Measurements from ENCODE around the gene GGTA1. TPM values are rescaled to one million over a fixed set of nuclear protein-coding genes. Genes with fewer than 3 reads are reported as not detected.

The GGTA1 gene
- total RNA-seq, 1 experiment from 2014 or later = not detected

GRCh38 chr9:121466142-121466541, 33.5 kb downstream of the GGTA1 start:
- H2BK20ac ChIP-seq (ENCODE audit: low read depth, low read length, poor library complexity, severe bottlenecking) = no peak overlapping the region
- H2AK5ac ChIP-seq (ENCODE audit: insufficient read length, low read length) = no peak overlapping the region
- H3K4me1 Mint-ChIP-seq = peaks cover 21 to 33% of the 10 kb centered on the region in 2 experiments
- no peak overlapping the region for H3K18ac ChIP-seq (ENCODE audit: insufficient read length, low read depth, low read length)
- no peak overlapping the region for H2BK12ac ChIP-seq (ENCODE audit: insufficient read length, low read depth, low read length)
- no peak overlapping the region for H3K56ac ChIP-seq (ENCODE audit: insufficient read length, low read depth, low read length)
- peaks cover 21% of the 10 kb centered on the region for H3K27me3 Mint-ChIP-seq (ENCODE audit: low read depth)
- H3K79me2 ChIP-seq (ENCODE audit: insufficient read depth, low read length) = no peaks in the 10 kb centered on the region
- H2AFZ ChIP-seq (ENCODE audit: low read length) = no peak overlapping the region
- no peak overlapping the region for H3K4me2 ChIP-seq (ENCODE audit: insufficient read depth, insufficient read length, low read length)
- no peak overlapping the region for H2BK120ac ChIP-seq (ENCODE audit: low read depth, low read length, poor library complexity, severe bottlenecking)
- H3K9me3 Mint-ChIP-seq = no peaks in the 10 kb centered on the region; a peak in 1 of 5 replicates
- H4K20me1 ChIP-seq (ENCODE audit: control insufficient read depth, insufficient read depth, insufficient read length) = no peaks in the 10 kb centered on the region
- no peak overlapping the region for H4K91ac ChIP-seq (ENCODE audit: insufficient read length, low read depth, low read length)
- H3T11ph ChIP-seq (ENCODE audit: low read length) = no peak overlapping the region
- DNase-seq = no peak
- H3K4me1 ChIP-seq (ENCODE audit: insufficient read depth, low read length) = peaks cover 4% of the 10 kb centered on the region; the same call in 1 of the 2 replicates
- no peaks in the 10 kb centered on the region for H3K36me3 Mint-ChIP-seq (ENCODE audit: insufficient read depth in 1 of 3, low read depth in 3 of 3)
- no peak overlapping the region for H3K4ac ChIP-seq (ENCODE audit: low read depth, low read length)
- H3K23me2 ChIP-seq (ENCODE audit: insufficient read length, low read depth, low read length, poor library complexity, severe bottlenecking) = no peaks in the 10 kb centered on the region
- no peak overlapping the region for H2BK15ac ChIP-seq (ENCODE audit: low read depth, low read length)
- no peaks in the 10 kb centered on the region; the same call in 1 of the 2 replicates for H3K27me3 ChIP-seq (ENCODE audit: insufficient read depth, low read length)
- H4K8ac ChIP-seq (replicated peaks; ENCODE audit: insufficient read length, low read depth, low read length) = no peak overlapping the region
- H3K79me1 ChIP-seq (ENCODE audit: insufficient read depth, low read depth, low read length, poor library complexity, severe bottlenecking) = no peaks in the 10 kb centered on the region
- no peak overlapping the region for H3K14ac ChIP-seq (ENCODE audit: insufficient read depth, low read length)
- H2BK5ac ChIP-seq (ENCODE audit: insufficient read length, low read length) = no peak overlapping the region
- no peak overlapping the region for H3K27ac Mint-ChIP-seq
- H3K23ac ChIP-seq (ENCODE audit: insufficient read length, low read depth, low read length) = no peak overlapping the region
- no peak overlapping the region for H4K5ac ChIP-seq (ENCODE audit: insufficient read length, low read depth, low read length)
- H3K9me3 ChIP-seq (ENCODE audit: control insufficient read depth, low read depth, low read length) = no peaks in the 10 kb centered on the region
- WGBS (ENCODE audit: extremely low coverage, insufficient read length, low lambda C conversion rate) = no CpG with 5 or more reads among the region's 1 CpG
- H3K4me3 Mint-ChIP-seq = no peak overlapping the region
- no peak overlapping the region for H3K27ac ChIP-seq (ENCODE audit: insufficient read length, low read depth, low read length)
- no peak overlapping the region for H3K9ac ChIP-seq (ENCODE audit: extremely low read depth, insufficient read length, low read length)
- TF ChIP-seq CTCF (conservative IDR thresholded peaks at IDR 0.05) = no peak

Data from H9 (cell line).